Keratinocyte (primary cell): Measurements from ENCODE around the gene STK4.

Source experiments
- CTCF ChIP-seq, 3 experiments: IDR thresholded peaks in 1 of 3; conservative IDR thresholded peaks in 1 of 3; optimal IDR thresholded peaks in 1 of 3; 2 replicates in 2 of 3; 3 replicates in 1 of 3; pipeline versions ENCODE3 to v1.5.1; 2011; ENCODE audit warnings: low read length in 3 of 3, mild to moderate bottlenecking in 3 of 3, moderate library complexity in 2 of 3, control low read depth in 1 of 3, inconsistent platforms in 1 of 3; ENCODE audit not compliant: insufficient read depth in 2 of 3; ENCODE audit errors: extremely low read depth in 1 of 3
- EZH2 ChIP-seq: IDR thresholded peaks from one replicate; pipeline ENCODE4 v1.6.1; 2012; ENCODE audit warnings: inconsistent platforms, mild to moderate bottlenecking, low read length, moderate library complexity

- TF ChIP-seq CTCF (optimal IDR thresholded peaks at IDR 0.05 in 1 of 3, IDR thresholded peaks at IDR 0.05 in 1 of 3, conservative IDR thresholded peaks at IDR 0.05 in 1 of 3; ENCODE audit: extremely low read depth in 1 of 3, insufficient read depth in 2 of 3, low read length in 3 of 3) (no peak), EZH2 (no peak)
Observed at GRCh38 chr20:45109634-45110033, 143.3 kb downstream of the STK4 start.
